Measurements from ENCODE around the gene LEFTY2.
A peak's percentile ranks its signal among the peaks of the same experiment; 100 is the strongest.
"Not testable (repeated sequence)": the region's sequence is repeated elsewhere in the genome, so short reads cannot be mapped to it uniquely, and the experiment has no call there.

The LEFTY2 gene, protein sequence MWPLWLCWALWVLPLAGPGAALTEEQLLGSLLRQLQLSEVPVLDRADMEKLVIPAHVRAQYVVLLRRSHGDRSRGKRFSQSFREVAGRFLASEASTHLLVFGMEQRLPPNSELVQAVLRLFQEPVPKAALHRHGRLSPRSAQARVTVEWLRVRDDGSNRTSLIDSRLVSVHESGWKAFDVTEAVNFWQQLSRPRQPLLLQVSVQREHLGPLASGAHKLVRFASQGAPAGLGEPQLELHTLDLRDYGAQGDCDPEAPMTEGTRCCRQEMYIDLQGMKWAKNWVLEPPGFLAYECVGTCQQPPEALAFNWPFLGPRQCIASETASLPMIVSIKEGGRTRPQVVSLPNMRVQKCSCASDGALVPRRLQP

GRCh38 chr1:225941187-225941941 is at the start of gene LEFTY2:
Gene LEFTY2 (minus strand): TSS chr1:225941220. CDS start chr1:225941140, 80 bp downstream.
- no peak for DNase-seq (ENCODE audit: low spot score)
- TF ChIP-seq, protein P1, sequence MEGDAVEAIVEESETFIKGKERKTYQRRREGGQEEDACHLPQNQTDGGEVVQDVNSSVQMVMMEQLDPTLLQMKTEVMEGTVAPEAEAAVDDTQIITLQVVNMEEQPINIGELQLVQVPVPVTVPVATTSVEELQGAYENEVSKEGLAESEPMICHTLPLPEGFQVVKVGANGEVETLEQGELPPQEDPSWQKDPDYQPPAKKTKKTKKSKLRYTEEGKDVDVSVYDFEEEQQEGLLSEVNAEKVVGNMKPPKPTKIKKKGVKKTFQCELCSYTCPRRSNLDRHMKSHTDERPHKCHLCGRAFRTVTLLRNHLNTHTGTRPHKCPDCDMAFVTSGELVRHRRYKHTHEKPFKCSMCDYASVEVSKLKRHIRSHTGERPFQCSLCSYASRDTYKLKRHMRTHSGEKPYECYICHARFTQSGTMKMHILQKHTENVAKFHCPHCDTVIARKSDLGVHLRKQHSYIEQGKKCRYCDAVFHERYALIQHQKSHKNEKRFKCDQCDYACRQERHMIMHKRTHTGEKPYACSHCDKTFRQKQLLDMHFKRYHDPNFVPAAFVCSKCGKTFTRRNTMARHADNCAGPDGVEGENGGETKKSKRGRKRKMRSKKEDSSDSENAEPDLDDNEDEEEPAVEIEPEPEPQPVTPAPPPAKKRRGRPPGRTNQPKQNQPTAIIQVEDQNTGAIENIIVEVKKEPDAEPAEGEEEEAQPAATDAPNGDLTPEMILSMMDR (IDR thresholded peaks at IDR 0.05; ENCODE audit: extremely low read depth, missing control alignments): no peak

DNA sequence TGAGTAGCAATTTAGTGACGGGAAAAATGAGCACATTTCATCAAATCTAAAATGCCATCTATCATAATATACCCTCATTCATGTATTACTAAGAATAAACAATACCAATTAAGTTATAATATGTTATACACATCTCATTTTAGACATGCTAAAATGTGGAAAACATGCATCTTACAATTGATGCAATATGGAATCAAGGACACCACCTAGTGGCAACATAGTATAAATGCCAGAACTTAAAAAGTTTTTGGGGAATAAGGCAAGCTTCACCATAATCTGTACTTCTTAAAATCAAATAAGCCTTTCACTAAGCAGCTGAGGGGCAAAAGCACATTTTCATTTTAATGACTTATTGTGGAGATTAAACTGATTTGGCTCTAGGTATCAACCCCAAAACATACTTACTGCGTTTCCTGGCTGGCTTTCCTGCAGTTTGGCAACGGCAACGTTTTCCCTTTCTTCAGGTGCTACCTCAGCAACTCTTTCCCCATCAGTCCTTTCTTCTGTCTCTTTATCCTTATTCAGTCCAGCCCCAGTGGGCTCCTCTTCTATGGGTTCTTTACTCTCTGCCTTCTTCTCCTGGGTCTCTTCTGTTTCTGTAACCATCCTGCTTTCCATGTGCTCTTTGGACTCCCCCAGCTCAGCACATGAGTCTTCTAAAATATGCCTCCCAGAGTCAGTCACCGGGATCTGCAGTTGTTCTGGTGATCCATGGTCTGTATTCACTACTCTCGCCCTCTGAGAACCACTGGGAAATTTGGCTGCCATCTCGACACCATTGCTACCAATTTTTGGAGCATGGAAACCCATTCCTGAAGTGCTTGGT is 46.7 kb upstream of the LEFTY2 start:
- DNase-seq (ENCODE audit: low spot score): no peak
- TF ChIP-seq, protein P1 (IDR thresholded peaks at IDR 0.05; ENCODE audit: extremely low read depth, missing control alignments): peak; percentile 19

GRCh38 chr1:225981714-225982113 is 40.7 kb upstream of the LEFTY2 start:
- no peak for DNase-seq (ENCODE audit: low spot score)
- TF ChIP-seq, protein P1 (IDR thresholded peaks at IDR 0.05; ENCODE audit: extremely low read depth, missing control alignments): no peak

- TF ChIP-seq, protein P1 (IDR thresholded peaks at IDR 0.05; ENCODE audit: extremely low read depth, missing control alignments): no peak
- no peak for DNase-seq (ENCODE audit: low spot score)
Measured at GRCh38 chr1:225980005-225980836, 39.2 kb upstream of the LEFTY2 start.

- TF ChIP-seq, protein P1 (IDR thresholded peaks at IDR 0.05; ENCODE audit: extremely low read depth, missing control alignments): no peak
- no peak for DNase-seq (ENCODE audit: low spot score)
Measured at GRCh38 chr1:225979421-225979820, 38.4 kb upstream of the LEFTY2 start.

DNA sequence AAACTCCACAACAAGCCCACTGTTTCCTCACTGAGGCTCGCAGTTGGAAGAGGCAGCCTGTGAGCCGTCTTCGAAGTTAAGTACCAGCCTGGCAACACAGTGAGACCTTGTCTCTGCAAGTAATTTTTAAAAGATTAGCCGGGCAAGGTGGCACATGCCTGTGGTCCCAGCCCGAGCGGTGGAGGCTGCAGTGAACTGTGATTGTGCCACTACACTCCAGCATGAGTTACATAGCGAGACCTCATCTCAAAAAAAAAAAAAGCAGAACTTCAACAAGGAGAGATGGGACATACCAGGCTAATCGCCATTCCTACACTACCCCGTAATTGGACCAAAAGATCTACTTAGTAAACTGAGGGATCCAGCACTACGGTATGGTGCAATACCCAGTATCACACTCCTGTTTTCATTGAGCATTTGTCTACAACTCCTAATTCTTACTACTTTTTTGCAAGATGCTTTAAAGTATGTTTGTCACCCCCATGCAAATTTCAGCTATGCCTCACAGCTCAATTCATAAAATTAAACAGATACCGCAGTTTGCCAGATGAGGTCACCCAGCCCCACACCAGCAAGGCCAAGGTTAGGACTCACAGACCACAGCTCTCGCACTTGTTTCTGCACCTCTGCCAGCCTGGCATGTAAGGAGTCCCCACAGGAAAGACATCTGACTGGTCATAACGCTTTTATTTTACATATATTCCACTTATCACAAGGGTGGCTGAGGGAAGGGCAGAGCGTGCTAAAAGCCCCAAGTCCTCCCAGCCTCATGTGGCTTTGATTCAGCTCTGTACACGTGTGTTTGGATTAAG is 37.1 kb upstream of the LEFTY2 start:
- DNase-seq (ENCODE audit: low spot score): peak; percentile 67
- TF ChIP-seq, protein P1 (IDR thresholded peaks at IDR 0.05; ENCODE audit: extremely low read depth, missing control alignments): peak; percentile 18

DNA sequence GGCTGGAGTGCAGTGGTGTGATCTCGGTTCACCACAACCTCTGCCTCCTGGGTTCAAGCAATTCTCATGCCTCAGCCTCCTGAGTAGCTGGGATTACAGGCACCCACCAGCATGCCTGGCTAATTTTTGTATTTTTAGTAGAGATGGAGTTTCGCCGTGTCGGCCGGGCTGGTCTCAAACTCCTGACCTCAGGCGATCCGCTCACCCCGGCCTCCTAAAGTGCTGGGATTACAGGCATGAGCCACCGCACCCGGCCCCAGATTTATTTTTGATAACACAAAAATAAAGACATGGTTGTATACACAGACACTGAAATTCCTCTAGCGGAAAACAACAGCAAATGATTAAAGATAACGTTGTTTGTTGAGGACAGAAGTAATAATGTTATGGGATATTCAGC is 34.1 kb upstream of the LEFTY2 start:
- DNase-seq (ENCODE audit: low spot score): not testable (repeated sequence)

Measured in GM20000 (cell line).